GM12891 (cell line): ENCODE data around the gene ZNF567.

Experiments used
- POLR2A ChIP-seq: IDR thresholded peaks from 2 replicates; pipeline ENCODE4 v1.6.1; 2011; ENCODE audit warnings: low read depth, low read length, control low read depth
- POLR2AphosphoS5 ChIP-seq: IDR thresholded peaks from 2 replicates; pipeline ENCODE4 v1.6.1; 2011; ENCODE audit warnings: low read depth, low read length, control low read depth
- TAF1 ChIP-seq: IDR thresholded peaks from 2 replicates; pipeline ENCODE4 v1.6.1; 2011; ENCODE audit warnings: low read depth, low read length, control low read depth

GRCh38 chr19:36686365-36687213 is 823 bp upstream of the ZNF567 start:
- TF ChIP-seq POLR2A (no peak), TAF1 (no peak), POLR2AphosphoS5 (no peak)
